Fibroblast of skin of back (primary cell): Measurements from ENCODE around the gene SF3A2.

Source experiments
- DNase-seq: peaks from one replicate; pipeline ENCODE4 v3.0.0-alpha.2; 2013

SF3A2 gene

DNA sequence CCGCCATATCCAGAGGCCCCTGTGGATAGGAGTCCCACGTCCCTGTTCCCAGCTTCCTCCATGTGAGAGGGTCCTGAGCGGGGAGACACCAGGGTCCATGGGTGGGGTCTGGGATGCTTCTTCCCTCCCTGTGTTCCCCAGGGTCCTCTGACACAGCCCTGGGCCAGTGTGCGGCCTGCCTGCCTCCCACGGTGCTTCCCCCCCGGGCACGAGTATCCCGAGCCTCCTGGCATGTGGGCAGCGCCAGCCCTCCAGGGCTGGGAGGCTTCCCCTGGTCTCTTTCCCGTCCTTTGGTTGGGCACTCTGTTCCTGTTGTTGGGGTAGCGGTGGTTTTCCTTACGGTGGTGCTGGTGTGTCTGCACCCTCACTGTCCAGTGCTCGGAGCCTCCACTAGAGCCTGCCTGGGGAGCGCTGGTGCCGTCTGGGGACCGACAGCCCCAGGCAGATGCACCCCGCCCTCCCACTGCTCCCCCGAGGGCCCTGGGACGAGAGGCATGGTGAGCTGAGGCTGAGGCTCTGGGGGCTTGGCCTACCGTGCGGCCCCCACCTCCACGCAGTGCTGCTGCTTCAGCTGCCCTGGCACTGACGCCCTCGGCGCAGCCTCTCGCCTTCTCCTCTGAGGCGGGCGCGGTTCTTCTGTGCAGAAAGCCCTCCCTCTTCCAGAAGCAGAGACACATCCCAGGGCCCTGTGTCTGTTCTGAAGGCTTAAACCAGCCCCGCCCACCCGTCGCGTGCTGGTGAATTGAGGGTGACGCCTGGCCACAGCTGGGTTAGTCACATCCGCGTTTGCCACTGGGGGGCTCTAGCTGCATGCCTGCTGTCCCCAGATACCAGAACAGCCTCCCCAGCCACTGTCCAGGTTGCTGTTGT, 28.4 kb upstream of the SF3A2 start:
- peak; percentile 93 for DNase-seq

DNA sequence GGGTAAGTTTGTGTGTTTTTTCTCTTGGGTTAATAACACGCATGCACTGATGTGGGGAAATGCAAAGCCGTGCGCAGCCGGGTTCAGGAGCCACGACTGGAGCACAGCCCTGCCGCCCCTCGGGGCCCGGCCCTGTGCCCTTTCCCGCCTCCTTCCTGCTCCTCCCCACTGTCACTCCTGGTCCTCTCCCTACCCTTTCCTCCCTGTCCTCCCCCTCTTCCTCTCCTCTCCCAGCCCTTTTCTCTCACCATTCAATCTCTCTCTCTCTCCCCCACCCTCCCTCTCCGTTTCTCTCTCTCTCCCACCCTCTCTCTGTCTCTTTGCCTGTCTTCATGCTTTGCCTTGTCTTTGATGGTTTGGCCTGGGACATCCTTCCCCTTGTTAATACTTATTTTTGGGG, 27.6 kb upstream of the SF3A2 start:
- DNase-seq = peak; percentile 9

DNA sequence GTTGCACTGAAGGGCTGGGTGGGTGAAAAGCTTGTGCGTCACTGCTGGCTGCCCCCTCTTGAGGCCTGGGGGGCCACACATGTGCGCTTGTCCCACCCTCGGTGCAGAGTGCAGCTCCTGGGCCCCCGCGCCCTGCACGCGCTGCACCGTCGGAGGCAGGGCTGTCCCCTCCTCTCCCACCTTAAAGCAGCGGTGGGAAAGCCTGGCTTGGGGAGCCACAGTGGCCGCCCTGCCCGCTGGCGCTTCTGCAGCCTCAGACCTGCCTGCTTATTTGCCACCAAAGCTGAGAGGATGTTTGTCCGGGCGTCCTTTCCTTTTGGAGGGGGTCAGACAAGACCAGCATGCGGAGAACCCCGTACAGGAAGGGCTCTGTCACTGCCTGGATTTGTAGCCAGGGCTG, 27.2 kb upstream of the SF3A2 start:
- DNase-seq = no peak

DNA sequence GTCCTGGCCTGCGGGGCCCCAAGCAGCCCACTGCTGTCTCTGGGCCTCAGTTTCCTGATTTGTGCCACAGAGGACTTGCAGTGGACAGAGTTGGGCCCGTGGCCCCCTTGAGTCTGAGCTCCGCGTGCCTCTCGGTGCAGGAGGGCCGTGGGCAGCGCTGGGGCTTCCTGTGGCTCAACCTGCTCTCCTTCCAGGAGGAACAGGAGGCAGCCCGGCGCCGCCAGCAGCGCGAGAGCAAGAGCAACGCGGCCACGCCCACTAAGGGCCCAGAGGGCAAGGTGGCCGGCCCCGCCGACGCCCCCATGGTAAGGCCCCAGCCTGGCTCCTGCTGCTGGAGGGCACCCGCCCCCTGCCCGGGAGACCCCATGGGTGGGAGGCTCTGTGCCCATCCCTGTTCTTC, 26.4 kb upstream of the SF3A2 start:
- no peak for DNase-seq

DNA sequence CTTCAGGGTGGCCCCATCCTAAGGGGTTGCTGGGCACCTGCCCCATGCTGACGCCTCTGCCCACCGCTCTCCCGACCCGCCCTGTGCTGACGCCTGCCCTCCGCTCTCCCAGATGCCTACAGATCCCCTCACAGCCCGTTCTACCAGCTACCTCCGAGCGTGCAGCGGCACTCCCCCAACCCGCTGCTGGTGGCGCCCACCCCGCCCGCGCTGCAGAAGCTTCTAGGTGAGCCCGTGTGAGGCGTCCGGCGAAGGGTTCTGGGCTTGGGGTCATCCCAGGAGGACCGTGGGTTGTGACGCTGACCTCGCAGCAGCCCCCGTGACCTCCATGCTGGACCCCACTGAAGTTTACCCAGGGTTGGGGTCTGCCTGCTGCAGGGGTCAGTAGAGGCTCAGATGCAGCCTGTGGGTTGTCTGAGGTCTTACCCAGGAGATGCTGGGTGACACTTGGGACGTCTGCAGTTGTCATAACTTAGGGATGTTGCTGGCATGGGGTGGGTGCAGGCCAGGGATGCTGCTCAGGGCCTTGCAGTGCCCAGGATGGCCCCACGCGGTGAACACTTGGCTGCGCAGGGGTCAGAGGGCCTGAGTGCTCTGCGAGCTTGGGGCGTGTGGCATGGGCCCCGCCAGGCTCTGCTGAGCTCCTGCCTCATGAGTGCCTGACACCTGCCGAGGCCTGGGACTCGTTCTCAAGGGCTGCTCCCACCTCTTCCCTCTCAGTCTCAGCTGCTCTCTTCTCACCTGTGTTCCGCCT, 25.5 kb upstream of the SF3A2 start:
- DNase-seq = no peak

DNA sequence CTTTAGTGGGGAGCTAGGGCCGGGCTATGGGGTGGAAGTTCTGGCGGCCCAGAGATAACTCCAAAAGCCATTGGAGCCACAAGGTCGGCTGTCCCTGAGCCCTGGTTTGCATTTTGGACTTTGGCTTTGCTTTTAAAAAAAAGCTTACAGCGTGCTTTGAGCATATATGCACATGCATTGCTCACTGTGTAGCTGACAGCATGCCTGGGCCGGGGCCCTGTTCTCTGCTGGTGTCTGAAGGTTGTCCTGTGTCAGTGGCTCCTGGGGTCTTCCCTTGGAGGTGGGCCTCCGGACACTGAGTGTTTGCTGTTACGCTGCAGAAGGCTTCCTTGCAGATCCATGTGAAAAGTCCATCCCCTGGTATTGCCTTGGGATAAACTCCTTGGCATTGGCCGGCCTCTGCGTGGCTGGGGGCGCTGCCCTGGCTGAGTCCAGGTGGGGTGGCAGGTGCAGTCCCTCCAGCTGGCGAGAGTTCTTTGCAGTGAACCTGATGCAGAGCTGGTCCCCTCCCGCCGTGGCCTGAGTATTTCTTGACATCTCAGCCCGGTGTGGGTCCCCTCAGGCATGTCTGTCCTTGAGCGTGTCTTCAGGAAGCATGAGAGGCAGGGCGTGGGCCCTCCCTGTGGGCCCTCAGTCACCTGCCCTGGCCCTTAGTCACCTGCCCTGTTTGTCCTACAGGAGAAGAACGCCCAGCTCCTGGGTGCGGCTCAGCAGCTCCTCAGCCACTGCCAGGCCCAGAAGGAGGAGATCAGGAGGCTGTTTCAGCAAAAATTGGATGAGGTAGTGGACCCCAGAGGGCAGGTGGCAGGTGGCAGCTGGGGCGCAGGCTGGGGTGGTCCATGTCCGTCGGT, 23.5 kb upstream of the SF3A2 start:
- no peak for DNase-seq

DNA sequence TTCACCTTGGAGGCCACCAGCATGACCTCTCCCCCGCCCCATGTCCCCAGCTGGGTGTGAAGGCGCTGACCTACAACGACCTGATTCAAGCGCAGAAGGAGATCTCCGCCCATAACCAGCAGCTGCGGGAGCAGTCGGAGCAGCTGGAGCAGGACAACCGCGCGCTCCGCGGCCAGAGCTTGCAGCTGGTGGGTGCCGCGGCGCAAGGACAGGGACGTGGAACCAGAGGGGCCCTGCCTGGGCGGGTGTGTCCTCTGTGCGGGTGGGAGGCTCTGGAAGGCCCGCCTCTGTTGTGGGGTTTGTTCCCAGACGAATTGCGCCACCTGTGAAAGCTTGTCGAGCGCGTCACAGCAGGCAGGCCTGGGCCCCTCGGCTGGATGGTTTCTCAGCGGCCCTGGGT, 22.8 kb upstream of the SF3A2 start:
- DNase-seq = no peak

DNA sequence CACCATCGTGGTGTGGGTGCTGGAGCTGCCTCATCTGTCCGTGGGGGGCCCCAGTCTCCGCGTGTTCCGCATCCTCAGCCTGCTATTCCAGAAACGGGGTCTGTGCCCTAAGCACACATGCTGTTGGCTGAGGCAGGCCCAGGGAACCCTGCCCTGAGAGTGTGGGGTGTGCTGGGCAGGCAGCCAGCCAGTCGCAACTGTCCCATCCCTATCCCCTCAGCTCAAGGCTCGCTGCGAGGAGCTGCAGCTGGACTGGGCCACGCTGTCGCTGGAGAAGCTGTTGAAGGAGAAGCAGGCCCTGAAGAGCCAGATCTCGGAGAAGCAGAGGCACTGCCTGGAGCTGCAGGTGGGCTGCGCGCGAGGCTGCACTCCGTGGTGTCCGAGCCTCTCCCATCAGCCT, 22.4 kb upstream of the SF3A2 start:
- no peak for DNase-seq

DNA sequence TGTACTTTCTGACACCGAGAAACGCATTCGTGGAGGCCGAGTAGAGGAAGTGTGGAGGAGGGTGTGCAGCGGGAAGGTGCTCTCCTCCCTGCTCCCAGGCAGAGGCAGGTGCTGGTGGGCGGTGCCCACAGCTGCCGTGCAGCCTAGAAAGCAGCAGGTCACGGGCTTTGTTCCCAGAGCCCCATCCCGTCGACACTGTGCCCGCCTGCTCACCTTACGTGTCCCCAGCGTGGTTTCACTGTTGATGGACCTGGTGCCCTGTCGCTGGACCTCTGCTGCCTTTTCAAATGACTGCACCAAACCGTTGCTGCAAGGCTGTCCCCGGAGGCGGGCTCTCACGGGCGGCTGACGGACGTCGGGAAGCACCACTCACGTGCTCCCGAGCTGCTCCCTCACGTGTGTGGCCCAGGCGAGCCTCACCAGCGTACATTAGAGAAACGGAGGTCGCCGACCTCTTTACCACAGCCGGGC, 21.3 kb upstream of the SF3A2 start:
- DNase-seq = no peak

DNA sequence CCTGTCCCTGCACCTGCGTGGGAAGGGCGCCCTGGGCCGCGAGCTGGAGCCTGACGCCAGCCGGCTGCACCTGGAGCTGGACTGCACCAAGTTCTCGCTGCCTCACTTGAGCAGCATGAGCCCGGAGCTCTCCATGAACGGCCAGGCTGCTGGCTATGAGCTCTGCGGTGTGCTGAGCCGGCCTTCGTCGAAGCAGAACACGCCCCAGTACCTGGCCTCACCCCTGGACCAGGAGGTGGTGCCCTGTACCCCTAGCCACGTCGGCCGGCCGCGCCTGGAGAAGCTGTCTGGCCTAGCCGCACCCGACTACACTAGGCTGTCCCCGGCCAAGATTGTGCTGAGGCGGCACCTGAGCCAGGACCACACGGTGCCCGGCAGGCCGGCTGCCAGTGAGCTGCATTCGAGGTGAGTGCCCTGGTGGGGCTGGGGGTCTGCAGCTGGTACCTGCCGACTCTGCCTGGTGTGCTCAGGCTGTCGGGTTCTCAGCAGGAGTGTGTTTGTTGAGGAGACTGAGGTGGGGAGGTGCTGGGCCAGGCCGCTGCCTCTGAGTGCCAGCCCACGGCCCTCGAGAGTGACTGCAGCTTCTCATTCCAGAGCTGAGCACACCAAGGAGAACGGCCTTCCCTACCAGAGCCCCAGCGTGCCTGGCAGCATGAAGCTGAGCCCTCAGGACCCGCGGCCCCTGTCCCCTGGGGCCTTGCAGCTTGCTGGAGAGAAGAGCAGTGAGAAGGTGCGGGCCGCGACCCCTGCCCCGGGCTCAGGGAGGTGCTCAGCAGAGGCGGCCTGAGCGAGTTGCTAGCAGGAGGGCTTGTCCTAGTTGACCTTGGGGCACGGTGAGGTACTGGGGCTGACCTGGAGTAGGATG, 20.0 kb upstream of the SF3A2 start:
- no peak for DNase-seq

DNA sequence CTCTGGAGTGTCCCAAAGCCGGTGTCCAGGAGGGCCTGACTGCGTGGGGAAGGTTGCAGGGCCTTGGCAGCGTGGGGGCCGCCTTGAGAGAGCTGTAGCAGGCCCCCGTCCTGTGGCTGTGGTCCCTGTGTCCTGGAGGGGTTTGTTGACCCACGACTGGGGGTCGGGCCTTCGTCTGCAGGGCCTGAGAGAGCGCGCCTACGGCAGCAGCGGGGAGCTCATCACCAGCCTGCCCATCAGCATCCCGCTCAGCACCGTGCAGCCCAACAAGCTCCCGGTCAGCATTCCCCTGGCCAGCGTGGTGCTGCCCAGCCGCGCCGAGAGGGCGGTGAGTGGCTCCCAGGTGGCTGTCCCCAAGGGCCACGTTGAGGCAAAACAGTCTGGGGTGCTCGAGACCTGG, 19.0 kb upstream of the SF3A2 start:
- no peak for DNase-seq

DNA sequence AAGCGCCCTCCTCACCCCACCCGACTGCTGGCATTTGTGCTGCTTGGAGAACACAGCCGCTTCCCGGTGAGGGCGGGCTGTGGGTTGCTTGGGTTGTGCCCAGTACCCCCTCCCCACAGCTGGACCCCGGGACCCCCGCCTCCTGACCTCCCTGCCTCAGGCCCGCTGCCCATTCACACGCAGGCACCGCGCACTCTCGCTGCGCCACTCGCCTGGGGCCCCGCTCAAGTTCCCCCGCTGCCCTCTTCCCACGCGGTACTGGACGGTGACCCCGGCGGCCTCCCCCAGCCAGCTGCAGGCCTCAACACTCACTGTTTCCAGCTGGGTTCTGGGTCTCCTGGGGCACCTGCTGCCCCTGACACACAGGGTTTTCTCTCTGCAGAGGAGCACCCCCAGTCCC, 16.9 kb upstream of the SF3A2 start:
- no peak for DNase-seq

DNA sequence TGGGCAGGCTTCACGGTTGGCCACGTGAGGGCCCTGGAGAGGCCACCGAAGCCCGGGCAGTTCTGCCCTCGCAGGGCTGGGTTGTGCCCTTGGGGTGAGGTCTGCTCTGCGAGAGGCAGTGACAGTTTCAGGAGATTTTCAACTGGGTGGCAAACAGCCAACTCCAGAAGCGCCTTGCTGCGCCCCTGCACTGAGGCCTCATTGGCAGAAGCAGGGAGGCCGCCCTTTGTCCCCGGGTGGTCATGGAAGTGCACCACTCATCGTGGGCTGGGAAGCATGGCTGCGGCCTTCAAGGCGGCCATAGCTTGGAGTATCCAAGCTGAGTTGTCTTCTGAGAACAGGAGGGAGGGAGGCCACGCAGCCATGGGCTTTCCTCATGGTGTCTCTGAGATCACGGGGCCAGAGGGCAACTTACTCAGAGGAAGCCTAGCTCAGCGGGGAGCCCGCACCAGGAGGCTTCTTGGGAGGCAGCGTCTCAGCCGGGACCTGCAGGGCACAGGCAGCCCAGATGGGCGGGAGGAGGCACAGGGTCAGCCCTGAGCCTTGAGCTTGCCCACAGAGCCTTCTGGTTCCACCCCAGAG, 15.3 kb upstream of the SF3A2 start:
- DNase-seq = no peak

DNA sequence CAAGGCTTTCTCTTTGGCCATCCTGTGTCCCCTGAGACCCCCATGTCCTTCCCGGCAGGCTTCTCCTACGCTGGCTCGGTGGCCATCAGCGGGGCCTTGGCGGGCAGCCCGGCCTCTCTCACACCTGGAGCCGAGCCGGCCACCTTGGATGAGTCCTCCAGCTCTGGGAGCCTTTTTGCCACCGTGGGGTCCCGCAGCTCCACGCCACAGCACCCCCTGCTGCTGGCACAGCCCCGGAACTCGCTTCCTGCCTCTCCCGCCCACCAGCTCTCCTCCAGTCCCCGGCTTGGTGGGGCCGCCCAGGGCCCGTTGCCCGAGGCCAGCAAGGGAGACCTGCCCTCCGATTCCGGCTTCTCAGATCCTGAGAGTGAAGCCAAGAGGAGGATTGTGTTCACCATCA, 14.7 kb upstream of the SF3A2 start:
- DNase-seq = no peak

DNA sequence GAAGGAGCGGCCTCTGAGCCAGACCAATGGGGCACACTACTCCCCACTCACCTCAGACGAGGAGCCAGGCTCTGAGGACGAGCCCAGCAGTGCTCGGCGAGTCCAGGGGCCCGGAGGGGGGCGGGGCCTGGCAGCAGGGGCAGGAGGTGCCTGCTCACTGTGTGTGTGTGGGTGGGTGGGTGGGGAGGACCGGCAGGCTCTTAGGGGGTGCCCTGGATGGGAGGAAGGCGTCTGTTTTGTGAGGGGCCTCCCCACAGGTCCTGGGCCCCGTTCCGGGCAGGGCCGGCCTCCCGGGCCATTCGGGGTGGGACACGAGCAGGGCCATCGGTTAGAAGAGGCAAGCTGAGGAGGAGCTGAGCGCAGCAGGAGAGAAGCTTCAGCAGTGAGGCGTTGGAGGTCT, 13.2 kb upstream of the SF3A2 start:
- DNase-seq = no peak

DNA sequence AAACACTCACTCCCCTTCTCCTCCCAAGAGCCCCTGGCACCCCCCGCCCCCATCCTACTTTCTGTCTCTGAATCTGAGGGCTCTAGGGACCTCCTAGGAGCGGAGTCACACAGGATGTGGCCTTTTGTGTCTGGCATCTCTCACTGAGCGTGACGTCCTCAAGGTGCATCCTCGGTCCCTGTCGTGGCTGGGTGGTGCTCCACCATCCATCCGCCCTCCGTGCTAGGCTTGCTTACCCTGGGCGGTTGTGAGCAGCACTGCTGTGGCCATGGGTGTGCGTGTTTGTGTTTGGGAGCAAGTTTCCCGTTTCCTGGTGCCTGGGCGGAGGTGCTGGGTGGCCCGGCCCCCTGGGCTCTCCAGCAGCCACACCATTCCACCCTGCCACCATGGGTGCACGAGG, 12.7 kb upstream of the SF3A2 start:
- DNase-seq = no peak

DNA sequence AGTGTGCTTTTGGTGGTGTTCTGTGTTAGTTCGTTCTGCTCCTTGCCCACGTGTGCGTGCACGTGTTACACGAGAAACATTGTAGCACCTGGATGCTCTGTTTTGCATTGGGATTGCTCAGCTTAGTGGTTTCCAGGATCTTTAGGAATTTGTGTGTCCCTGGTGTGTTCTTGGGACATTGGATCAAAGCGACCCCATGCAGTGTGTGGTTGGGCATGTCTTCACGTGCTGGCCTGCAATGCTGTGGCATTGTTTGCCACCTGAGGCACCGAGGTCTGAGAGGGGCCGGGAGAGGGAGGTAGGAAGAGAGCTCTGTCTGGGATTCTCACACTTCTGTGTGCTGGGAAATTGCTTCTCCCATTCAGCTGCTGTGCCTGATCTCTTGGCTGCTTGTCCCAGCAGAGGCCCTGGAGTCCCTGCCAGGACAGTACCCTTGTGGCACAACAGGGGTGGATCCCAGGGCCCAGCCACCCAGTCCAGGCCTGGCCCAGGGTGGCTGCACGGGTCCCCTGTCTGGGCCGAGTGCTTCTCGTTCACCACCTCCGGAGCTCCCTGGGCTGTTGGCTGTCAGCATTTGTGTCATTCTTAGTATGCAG, 11.8 kb upstream of the SF3A2 start:
- no peak for DNase-seq

DNA sequence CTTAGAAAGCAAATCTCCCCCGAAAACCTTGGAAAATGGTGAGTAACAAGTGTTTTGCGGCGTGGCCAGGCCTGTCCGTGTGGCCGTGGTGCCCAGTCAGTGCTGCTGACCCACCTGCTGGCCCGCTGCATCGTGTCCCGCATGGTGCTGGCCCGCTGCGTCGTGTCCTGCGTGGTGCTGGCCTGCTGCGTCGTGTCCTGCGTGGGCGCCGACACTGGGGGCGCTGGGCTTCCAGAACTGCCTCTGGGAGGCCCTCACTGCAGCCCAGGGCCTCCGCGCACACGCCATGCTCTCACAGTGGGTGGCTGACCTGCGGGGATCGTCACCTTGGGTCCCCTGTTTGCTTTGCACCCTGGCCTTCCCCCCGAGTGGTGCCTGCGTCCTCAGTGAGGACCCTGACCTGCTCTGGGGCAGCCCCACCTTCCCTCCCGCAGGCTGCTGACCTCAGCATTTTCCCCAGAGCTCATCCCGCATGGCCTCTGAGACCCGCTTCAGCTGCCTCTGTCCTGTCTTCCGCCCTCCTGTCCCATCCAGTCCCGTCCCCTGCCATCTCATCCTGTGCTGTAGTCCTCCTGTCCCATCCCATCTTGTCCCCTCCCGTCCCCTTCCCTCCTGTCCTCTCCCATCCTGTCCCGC, 11.1 kb upstream of the SF3A2 start:
- DNase-seq = no peak

DNA sequence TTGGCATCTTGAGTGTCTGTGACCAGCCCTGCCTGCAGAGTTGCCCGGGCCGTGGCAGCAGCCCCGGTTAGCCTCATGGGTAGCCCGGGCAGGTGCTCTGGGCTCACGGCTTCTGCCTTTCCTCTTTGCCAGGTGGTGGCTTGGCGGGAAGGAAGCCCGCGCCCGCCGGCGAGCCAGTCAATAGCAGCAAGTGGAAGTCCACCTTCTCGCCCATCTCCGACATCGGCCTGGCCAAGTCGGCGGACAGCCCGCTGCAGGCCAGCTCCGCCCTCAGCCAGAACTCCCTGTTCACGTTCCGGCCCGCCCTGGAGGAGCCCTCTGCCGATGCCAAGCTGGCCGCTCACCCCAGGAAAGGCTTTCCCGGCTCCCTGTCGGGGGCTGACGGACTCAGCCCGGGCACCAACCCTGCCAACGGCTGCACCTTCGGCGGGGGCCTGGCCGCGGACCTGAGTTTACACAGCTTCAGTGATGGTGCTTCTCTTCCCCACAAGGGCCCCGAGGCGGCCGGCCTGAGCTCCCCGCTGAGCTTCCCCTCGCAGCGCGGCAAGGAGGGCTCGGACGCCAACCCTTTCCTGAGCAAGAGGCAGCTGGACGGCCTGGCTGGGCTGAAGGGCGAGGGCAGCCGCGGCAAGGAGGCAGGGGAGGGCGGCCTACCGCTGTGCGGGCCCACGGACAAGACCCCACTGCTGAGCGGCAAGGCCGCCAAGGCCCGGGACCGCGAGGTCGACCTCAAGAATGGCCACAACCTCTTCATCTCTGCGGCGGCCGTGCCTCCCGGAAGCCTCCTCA, 10.4 kb upstream of the SF3A2 start:
- DNase-seq = no peak

DNA sequence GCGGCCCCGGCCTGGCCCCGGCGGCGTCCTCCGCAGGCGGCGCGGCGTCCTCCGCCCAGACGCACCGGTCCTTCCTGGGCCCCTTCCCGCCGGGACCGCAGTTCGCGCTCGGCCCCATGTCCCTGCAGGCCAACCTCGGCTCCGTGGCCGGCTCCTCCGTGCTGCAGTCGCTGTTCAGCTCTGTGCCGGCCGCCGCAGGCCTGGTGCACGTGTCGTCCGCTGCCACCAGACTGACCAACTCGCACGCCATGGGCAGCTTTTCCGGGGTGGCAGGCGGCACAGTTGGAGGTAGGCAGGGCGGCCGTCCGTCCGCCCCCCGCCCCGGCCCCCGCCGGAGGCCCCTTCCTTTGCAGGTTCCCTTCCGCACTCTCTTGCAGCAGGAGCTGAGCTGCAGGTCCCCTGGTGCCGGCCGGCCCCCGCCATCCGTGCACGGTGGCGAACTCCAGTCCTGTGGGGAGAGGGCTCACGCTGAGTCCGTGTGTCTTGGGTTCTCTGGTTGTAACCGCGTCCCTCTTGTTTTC, 9.7 kb upstream of the SF3A2 start:
- no peak for DNase-seq
